Suprapubic skin (tissue), 4 donors: ENCODE data around the gene EBP. TPM values are rescaled to one million over a fixed set of nuclear protein-coding genes. Genes with fewer than 3 reads are reported as not detected.
"Not testable (repeated sequence)": the region's sequence is repeated elsewhere in the genome, so short reads cannot be mapped to it uniquely, and the experiment has no call there.

ENCODE experiments used
- DNase-seq, 2 donors: peaks; one replicate each; pipeline ENCODE4 v3.0.0-alpha.2; 2019; ENCODE audit warnings: low spot score in 2 of 2
- H3K27ac ChIP-seq: fragments of 200-600 bp; sonication (generic); one replicate; pipeline ENCODE4 v1.5.1; 2019
- H3K27me3 ChIP-seq: fragments of 200-600 bp; sonication (generic); one replicate; pipeline ENCODE4 v1.5.1; 2019
- H3K36me3 ChIP-seq: fragments of 200-600 bp; sonication (generic); one replicate; pipeline ENCODE4 v1.5.1; 2019
- H3K4me1 ChIP-seq: fragments of 200-600 bp; sonication (generic); one replicate; pipeline ENCODE4 v1.5.1; 2019
- H3K4me3 ChIP-seq: fragments of 200-600 bp; sonication (generic); one replicate; pipeline ENCODE4 v1.5.1; 2019; ENCODE audit warnings: mild to moderate bottlenecking
- H3K9me3 ChIP-seq: fragments of 200-600 bp; sonication (generic); one replicate; pipeline ENCODE4 v1.5.1; 2019
- EP300 ChIP-seq: sonication (generic); formaldehyde crosslinking; IDR thresholded peaks from one replicate; pipeline ENCODE4 v1.6.1; 2017; ENCODE audit warnings: antibody characterized with exemption
- POLR2A ChIP-seq, 2 donors: fragments of 450-650 bp; IDR thresholded peaks; one replicate each; pipeline ENCODE4 v1.6.1; 2017; ENCODE audit warnings: antibody characterized with exemption in 2 of 2, mild to moderate bottlenecking in 2 of 2, moderate library complexity in 2 of 2
- POLR2AphosphoS5 ChIP-seq, 3 donors: sonication (generic); formaldehyde crosslinking; IDR thresholded peaks; one replicate each; pipeline ENCODE4 v1.6.1; 2017; ENCODE audit warnings: antibody characterized with exemption in 3 of 3
- WGBS: methylation state at CpG from one replicate; pipeline ENCODE4 v1.1.5; 2018; 5-methylcytosine and 5-hydroxymethylcytosine counted together
- total RNA-seq, 4 donors: library from RNA; depleted of rRNA; stranded (reverse); fragments of >200 nt; gene quantifications; one replicate each; pipeline ENCODE4 v1.1.0, GENCODE V29; 2016
- TF ChIP-seq, protein P1 (sequence below), 2 donors: fragments of 200-600 bp in 1 of 2; fragments of 450-650 bp in 1 of 2; sonication (generic) in 1 of 2; IDR thresholded peaks; one replicate each; pipeline ENCODE4 v1.5.1; 2016 to 2019; ENCODE audit warnings: antibody characterized with exemption in 2 of 2, mild to moderate bottlenecking in 1 of 2, moderate library complexity in 1 of 2

The EBP gene
- total RNA-seq, 4 donors from 2014 or later: 43.4 to 82.7 (median 71.9) TPM

DNA sequence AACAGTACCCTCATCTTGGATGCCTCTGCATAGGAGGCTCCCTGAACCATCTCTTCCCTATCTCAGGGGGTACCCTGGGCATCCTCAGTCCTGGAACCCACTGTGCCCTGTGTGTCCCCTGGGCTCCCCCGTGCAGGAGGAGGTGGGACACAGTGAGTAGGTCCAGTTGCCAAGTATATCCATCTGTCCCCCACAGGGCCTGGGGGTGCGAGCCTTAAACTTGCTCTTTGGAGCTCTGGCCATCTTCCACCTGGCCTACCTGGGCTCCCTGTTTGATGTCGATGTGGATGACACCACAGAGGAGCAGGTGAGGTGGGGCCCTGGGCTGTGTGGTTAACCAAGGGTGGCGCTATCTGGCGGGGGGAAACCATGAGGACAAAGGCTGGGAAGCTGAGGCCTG, 4.6 kb upstream of the EBP start:
- 72% methylated on average over 2 of the region's 5 CpGs for WGBS
- Histone ChIP-seq H3K27ac (no peak overlapping the region), H3K36me3 (peaks cover 6% of the 10 kb centered on the region), H3K27me3 (no peaks in the 10 kb centered on the region), H3K9me3 (no peaks in the 10 kb centered on the region), H3K4me3 (no peak overlapping the region), H3K4me1 (peaks cover 3% of the 10 kb centered on the region)
- TF ChIP-seq, protein P1, sequence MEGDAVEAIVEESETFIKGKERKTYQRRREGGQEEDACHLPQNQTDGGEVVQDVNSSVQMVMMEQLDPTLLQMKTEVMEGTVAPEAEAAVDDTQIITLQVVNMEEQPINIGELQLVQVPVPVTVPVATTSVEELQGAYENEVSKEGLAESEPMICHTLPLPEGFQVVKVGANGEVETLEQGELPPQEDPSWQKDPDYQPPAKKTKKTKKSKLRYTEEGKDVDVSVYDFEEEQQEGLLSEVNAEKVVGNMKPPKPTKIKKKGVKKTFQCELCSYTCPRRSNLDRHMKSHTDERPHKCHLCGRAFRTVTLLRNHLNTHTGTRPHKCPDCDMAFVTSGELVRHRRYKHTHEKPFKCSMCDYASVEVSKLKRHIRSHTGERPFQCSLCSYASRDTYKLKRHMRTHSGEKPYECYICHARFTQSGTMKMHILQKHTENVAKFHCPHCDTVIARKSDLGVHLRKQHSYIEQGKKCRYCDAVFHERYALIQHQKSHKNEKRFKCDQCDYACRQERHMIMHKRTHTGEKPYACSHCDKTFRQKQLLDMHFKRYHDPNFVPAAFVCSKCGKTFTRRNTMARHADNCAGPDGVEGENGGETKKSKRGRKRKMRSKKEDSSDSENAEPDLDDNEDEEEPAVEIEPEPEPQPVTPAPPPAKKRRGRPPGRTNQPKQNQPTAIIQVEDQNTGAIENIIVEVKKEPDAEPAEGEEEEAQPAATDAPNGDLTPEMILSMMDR (IDR thresholded peaks at IDR 0.05): no peak
- TF ChIP-seq EP300 (no peak), POLR2A (IDR thresholded peaks at IDR 0.05) (no peak), POLR2AphosphoS5 (IDR thresholded peaks at IDR 0.05) (no peak)
- no peak for DNase-seq

DNA sequence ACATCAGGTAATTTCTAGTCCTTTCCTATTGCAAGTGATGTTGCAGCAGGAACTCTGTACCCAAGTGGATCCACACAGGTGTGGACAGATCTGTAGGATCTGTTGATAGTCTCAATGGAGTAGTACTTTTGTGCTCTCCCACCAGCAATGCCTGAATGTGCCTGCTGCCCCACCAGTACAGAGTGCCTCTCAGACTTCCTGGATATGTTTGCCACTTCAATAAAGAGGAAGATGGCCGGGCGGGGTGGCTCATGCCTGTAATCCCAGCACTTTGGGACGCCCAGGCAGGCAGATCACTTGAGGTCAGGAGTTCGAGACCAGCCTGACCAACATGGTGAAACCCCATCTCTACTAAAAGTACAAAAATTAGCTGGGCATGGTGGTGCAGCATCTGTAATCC, 2.1 kb upstream of the EBP start:
- not testable (repeated sequence) for DNase-seq, H3K36me3 ChIP-seq, H3K27me3 ChIP-seq, H3K4me3 ChIP-seq, H3K9me3 ChIP-seq, H3K27ac ChIP-seq
- no CpG with 5 or more reads among the region's 4 CpGs for WGBS
- peaks cover 11% of the 10 kb centered on the region for H3K4me1 ChIP-seq

DNA sequence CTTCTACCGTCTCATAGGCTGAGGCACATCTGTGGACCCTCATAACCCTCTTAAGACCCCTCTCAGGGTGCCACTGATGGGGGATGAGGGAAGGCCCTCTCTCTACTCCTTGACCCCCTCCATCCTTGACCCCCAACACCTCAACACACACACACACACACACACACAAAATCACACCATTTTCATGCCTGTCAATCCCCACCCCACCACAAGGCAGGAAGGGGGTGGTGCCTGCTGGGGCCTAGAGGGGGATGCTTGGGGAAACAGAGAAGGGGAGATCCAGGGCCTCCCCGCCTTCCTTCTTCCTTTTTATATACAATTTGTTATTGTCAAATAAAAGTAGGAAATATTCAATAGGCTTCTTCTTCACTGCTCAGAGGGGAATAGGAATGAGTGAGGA, 1.2 kb upstream of the EBP start:
- 68% methylated on average over 2 of the region's 2 CpGs for WGBS
- peaks cover 6% of the 10 kb centered on the region for H3K36me3 ChIP-seq
- H3K27ac ChIP-seq: no peak overlapping the region
- H3K4me1 ChIP-seq: peaks cover 11% of the 10 kb centered on the region
- no peaks in the 10 kb centered on the region for H3K9me3 ChIP-seq
- no peaks in the 10 kb centered on the region for H3K27me3 ChIP-seq
- TF ChIP-seq POLR2AphosphoS5 (IDR thresholded peaks at IDR 0.05) (no peak), POLR2A (IDR thresholded peaks at IDR 0.05) (no peak), EP300 (no peak)
- TF ChIP-seq, protein P1 (IDR thresholded peaks at IDR 0.05): no peak
- no peak overlapping the region for H3K4me3 ChIP-seq
- DNase-seq: no peak

DNA sequence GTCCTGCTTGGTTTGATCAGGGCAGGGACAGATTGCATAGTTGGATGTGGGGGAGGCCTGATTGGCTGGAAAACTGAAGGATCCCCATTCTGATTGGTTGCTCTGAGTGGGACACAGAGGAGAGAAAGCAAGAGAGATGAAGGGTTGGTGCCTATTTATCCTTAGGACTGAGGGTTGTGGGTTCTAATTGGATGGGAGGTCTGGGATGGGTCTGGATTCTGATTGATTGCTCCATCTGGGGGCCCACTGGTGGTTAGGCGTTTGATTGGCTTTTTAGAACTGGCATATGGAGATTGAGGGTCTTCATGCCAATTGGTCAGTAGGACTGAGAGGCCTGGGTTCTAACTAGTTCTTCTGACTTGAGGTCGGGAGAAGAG, 644 bp upstream of the EBP start:
- WGBS: 52% methylated on average over 2 of the region's 2 CpGs
- peaks cover under 1% of the 10 kb centered on the region for H3K36me3 ChIP-seq
- peaks cover 11% of the 10 kb centered on the region for H3K4me1 ChIP-seq
- no peak for DNase-seq
- H3K9me3 ChIP-seq: no peaks in the 10 kb centered on the region
- H3K4me3 ChIP-seq: peak overlapping the region; percentile 61
- no peaks in the 10 kb centered on the region for H3K27me3 ChIP-seq
- peak overlapping the region; percentile 84 for H3K27ac ChIP-seq
- TF ChIP-seq POLR2AphosphoS5 (IDR thresholded peaks at IDR 0.05) (no peak), EP300 (no peak), POLR2A (IDR thresholded peaks at IDR 0.05) (no peak)
- TF ChIP-seq, protein P1 (IDR thresholded peaks at IDR 0.05): no peak

DNA sequence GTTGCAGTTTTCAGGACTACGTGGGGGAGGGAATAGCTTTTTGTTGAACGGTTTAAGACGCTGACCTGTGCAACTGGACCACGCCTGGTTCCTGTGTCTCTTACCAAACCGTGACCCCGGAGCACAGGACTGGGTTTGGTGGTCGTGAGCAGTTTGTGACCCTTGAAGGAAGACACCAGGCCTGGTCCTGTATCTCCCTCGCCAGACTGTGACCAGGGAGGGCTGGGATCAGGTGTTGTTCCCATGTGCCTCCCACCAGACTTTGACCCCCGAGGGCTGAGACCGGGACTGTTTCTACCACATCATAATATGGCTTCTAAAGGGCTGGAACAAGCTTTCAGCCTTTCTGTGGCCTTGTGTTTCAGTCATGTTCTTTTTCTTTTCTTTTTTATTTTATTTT, 683 bp downstream of the EBP start:
- Histone ChIP-seq H3K27me3 (no peaks in the 10 kb centered on the region), H3K27ac (peak overlapping the region; percentile 84), H3K9me3 (no peaks in the 10 kb centered on the region), H3K4me3 (peak overlapping the region; percentile 61), H3K4me1 (peaks cover 11% of the 10 kb centered on the region), H3K36me3 (peaks cover 5% of the 10 kb centered on the region)
- DNase-seq: no peak
- no peak for TF ChIP-seq POLR2AphosphoS5 (IDR thresholded peaks at IDR 0.05)
- no peak for TF ChIP-seq EP300
- TF ChIP-seq, protein P1 (IDR thresholded peaks at IDR 0.05): no peak
- no peak for TF ChIP-seq POLR2A (IDR thresholded peaks at IDR 0.05)
- 44% methylated on average over 8 of the region's 10 CpGs for WGBS

DNA sequence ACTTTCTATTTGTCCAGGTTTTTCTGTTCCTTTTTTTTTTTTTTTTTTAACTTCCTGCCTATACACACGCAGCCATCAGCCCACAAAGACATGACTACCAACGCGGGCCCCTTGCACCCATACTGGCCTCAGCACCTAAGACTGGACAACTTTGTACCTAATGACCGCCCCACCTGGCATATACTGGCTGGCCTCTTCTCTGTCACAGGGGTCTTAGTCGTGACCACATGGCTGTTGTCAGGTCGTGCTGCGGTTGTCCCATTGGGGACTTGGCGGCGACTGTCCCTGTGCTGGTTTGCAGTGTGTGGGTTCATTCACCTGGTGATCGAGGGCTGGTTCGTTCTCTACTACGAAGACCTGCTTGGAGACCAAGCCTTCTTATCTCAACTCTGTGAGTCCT, 2.1 kb downstream of the EBP start:
- 90% methylated on average over 12 of the region's 12 CpGs for WGBS
- H3K9me3 ChIP-seq: no peaks in the 10 kb centered on the region
- H3K36me3 ChIP-seq: peaks cover 17% of the 10 kb centered on the region
- H3K27me3 ChIP-seq: no peaks in the 10 kb centered on the region
- DNase-seq: no peak
- H3K4me1 ChIP-seq: peaks cover 11% of the 10 kb centered on the region
- TF ChIP-seq EP300 (no peak), POLR2AphosphoS5 (IDR thresholded peaks at IDR 0.05) (no peak), POLR2A (IDR thresholded peaks at IDR 0.05) (no peak)
- TF ChIP-seq, protein P1 (IDR thresholded peaks at IDR 0.05): no peak
- H3K4me3 ChIP-seq: no peak overlapping the region
- H3K27ac ChIP-seq: no peak overlapping the region

DNA sequence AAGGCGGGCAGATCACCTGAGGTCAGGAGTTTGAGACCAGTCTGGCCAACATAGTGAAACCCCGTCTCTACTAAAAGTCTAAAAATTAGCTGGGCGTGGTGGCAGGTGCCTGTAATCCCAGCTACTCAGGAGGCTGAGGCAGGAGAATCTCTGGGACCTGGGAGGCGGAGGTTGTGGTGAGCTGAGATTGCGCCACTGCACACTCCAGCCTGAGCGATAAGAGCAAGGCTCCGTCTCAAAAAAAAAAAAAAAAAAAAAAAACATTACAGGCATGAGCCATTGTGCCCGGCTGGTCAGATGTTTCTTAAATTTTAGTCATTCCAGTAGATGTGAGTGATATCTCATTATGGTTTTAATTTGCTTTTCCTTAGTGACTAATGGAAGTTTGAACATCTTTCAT, 4.2 kb downstream of the EBP start:
- WGBS: 87% methylated on average over 8 of the region's 8 CpGs
- Histone ChIP-seq H3K36me3 (peaks cover 18% of the 10 kb centered on the region), H3K4me1 (peaks cover 12% of the 10 kb centered on the region)
- not testable (repeated sequence) for DNase-seq, H3K4me3 ChIP-seq, H3K27ac ChIP-seq, H3K27me3 ChIP-seq, H3K9me3 ChIP-seq
